Ectodermal cell (in vitro differentiated cells): ENCODE results near the gene CLGN.

ENCODE experiments used
- H3K27ac ChIP-seq: 2 replicates; pipeline ENCODE4 v1.7.0; 2013; ENCODE audit warnings: mild to moderate bottlenecking, low read depth, low read length; ENCODE audit not compliant: insufficient read depth, poor library complexity, severe bottlenecking
- H3K27me3 ChIP-seq: 2 replicates; pipeline ENCODE4 v1.7.0; 2013; ENCODE audit warnings: mild to moderate bottlenecking, low read length; ENCODE audit not compliant: insufficient read depth, control insufficient read depth, poor library complexity, severe bottlenecking
- H3K36me3 ChIP-seq: one replicate; pipeline ENCODE4 v1.7.0; 2013; ENCODE audit warnings: low read length; ENCODE audit not compliant: control insufficient read depth, insufficient read depth
- H3K4me1 ChIP-seq: one replicate; pipeline ENCODE4 v1.7.0; 2013; ENCODE audit warnings: low read length; ENCODE audit not compliant: control insufficient read depth, insufficient read depth
- H3K4me3 ChIP-seq: 2 replicates; pipeline ENCODE4 v1.7.0; 2013; ENCODE audit warnings: low read depth, low read length, control low read depth; ENCODE audit not compliant: insufficient read depth
- H3K9me3 ChIP-seq: 2 replicates; pipeline ENCODE4 v1.7.0; 2013; ENCODE audit warnings: mild to moderate bottlenecking, low read length, moderate library complexity; ENCODE audit not compliant: control insufficient read depth
- WGBS, 2 experiments: methylation state at CpG; one replicate each; pipeline ENCODE4 v1.1.7; 2013; ENCODE audit warnings: missing lambda C conversion rate in 2 of 2; 5-methylcytosine and 5-hydroxymethylcytosine counted together

CLGN gene

DNA sequence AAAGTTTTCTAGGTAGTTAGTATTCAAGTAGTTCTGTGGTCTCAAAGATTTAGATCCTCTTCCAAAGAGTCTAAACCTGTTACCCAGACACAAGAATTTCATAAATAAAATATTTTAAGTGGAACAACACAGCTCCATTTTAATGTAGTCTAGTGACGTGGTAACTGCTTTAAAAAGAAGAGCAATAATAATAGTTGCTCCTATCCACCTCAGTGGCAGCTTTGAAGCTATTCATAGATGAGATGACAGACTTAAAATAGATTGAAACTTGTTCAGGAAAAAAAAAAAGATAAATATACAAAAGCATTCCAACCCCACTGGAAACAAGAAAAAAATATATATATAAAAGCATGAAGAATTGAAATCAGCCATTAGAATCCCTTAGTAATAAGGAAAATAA lies 39.4 kb downstream of the CLGN start:
- Histone ChIP-seq H3K9me3 (no peaks in the 10 kb centered on the region), H3K27ac (no peak overlapping the region), H3K27me3 (no peaks in the 10 kb centered on the region), H3K36me3 (no peaks in the 10 kb centered on the region), H3K4me3 (no peak overlapping the region), H3K4me1 (no peaks in the 10 kb centered on the region)
- WGBS, 2 experiments, result 100% methylated on average over 1 of the region's 1 CpG; no CpG with 5 or more reads in 1 of the 2 experiments

DNA sequence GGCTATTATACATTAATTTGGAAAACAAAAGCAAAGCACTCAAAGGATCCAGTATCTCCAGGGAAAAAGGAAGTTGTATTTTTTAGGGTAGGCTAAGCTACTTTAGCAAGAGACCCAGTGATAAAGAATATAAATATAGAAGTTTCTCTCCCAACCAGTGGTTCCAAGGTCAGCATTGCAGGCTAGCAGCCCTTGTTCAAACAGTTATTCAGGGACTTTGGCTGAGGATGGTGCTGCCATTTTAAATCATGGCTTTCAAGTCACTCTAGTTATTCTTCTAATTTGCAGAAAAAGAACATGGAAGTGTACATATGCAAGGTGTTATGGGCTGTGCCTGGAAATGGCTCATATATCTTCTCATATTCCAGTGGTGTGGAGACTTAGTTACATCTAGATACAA lies 44.7 kb downstream of the CLGN start:
- H3K9me3 ChIP-seq, result no peaks in the 10 kb centered on the region
- no peaks in the 10 kb centered on the region for H3K4me1 ChIP-seq
- no peaks in the 10 kb centered on the region for H3K27me3 ChIP-seq
- H3K4me3 ChIP-seq, result no peak overlapping the region
- H3K27ac ChIP-seq, result no peak overlapping the region
- H3K36me3 ChIP-seq, result no peaks in the 10 kb centered on the region

DNA sequence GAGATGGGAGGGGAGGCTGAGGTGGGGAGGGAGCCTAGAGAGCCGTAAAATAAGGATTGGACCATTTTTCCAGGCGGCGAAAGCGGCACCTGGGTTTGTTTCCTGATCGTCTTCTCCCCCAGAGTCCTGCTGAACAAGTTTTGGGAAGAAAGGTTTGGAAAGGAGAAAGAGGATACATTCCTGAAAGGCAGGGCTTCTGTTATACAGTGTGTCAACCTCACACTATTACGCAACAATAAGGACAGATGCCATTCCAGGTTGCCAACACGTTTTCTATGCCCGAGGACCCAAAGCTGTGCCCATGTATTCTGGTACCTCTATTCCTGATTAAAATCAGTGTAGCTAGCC lies 53.3 kb downstream of the CLGN start:
- Histone ChIP-seq H3K27me3 (peaks cover 6% of the 10 kb centered on the region), H3K4me3 (peak overlapping the region; percentile 95), H3K36me3 (no peaks in the 10 kb centered on the region), H3K9me3 (no peaks in the 10 kb centered on the region), H3K4me1 (peaks cover 13% of the 10 kb centered on the region), H3K27ac (peak overlapping the region; percentile 93)
- 9% methylated on average over 8 of the region's 8 CpGs for WGBS, 2 experiments

DNA sequence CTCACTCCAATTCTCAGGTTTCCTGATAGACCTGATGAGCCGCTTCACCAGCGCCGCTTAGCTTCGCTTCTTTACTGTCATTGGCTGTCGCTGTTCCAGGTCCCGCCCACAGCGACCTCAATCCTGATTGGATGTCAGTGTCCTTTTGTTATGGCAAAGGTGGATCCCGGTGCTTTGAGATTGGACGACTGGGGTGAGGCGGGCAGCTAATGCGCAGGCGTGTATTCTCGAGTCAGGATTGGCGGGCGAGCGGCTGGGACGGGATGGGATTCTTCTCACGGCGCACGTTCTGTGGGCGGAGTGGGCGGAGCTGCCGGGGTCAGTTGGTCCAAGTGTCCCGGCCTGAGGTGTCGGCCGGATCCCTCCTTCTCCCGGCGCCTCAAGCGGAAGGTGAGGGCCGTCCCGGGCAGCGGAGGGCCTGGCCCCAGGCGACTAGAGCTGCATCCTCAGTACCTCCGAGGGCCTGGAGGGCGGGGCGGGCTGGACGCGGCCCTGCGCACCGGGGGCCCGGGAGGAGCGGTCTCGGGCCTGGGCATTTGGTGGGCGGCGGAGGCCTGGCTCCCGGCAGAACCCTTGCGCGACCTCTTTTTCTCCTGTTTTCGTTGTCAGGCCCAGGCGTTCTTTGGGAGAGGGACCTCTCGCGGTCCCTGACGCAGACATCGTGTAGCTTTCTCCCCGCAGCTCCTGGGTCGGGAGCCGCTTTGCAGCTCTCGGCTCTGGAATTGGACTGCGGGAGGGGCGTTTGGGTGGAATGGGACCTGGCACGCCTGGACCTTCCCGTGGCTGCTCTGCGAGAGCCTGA lies 53.9 kb downstream of the CLGN start, which contains the start of gene SCOC:
Gene SCOC, plus strand, starts transcription at position 319 of the 802 bp plus-strand sequence. CDS start 5,525 bp downstream, outside the sequence.
- Histone ChIP-seq H3K4me1 (peaks cover 13% of the 10 kb centered on the region), H3K9me3 (no peaks in the 10 kb centered on the region), H3K36me3 (no peaks in the 10 kb centered on the region), H3K27me3 (peaks cover 6% of the 10 kb centered on the region), H3K4me3 (peak within 1 kb of the TSS; percentile 95), H3K27ac (peak within 1 kb of the TSS; percentile 93)
- 0% methylated on average over 63 of the region's 63 CpGs for WGBS, 2 experiments

DNA sequence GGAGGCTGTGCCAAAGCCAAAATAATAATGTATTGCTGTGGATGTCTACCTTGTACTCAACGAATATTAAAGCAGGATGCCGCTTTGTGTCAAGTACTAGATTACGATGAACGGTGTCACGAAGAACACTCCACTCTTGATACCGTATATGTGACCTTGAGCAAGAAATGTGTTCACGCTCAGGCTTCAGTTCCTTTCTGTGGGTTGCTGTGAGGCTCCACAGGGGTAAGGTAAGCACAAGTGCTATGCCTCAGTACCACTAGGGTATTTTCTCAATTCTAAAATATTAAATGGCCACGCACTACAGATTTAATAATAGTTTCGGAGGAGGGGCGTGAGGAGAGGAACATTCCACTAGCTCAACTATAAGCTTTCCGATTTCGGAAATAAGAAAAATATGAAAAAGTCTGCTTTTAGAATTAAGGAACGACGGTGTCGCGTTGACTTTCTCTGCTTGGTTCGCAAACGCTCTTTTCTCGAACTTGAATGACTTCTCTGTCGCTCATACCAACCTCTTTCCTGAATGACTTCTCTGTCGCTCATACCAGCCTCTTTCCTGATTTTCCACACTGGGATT lies 54.6 kb downstream of the CLGN start:
- Histone ChIP-seq H3K4me1 (peaks cover 13% of the 10 kb centered on the region), H3K27me3 (peaks cover 6% of the 10 kb centered on the region), H3K9me3 (no peaks in the 10 kb centered on the region), H3K27ac (no peak overlapping the region), H3K36me3 (no peaks in the 10 kb centered on the region), H3K4me3 (peak overlapping the region; percentile 95)
- 6 to 8% methylated on average over 19 to 21 of the region's 21 CpGs for WGBS, 2 experiments

DNA sequence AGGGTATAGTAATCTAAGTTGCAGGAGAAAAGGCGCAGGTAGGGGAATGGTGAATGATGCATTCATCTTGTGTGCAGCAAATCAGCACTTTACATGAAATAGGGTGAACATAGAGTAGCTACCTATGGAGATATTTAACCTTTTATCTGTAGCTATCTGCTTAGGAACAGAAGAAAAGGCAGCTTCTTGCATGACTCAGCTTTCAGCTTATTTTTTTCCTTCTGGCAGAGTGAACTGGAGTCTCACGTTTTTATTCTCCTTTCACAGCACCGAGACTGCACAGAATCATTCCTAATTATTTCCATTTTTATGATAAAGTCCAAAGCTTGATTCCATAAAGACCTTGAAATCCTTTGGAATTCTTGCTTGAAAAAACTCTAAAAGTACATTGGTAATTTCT lies 58.8 kb downstream of the CLGN start:
- no peak overlapping the region for H3K4me3 ChIP-seq
- H3K27me3 ChIP-seq, result peaks cover 6% of the 10 kb centered on the region
- no peak overlapping the region for H3K27ac ChIP-seq
- no peaks in the 10 kb centered on the region for H3K9me3 ChIP-seq
- H3K4me1 ChIP-seq, result no peaks in the 10 kb centered on the region
- no peaks in the 10 kb centered on the region for H3K36me3 ChIP-seq
- WGBS, 2 experiments, result 78 to 79% methylated on average over 3 of the region's 3 CpGs

DNA sequence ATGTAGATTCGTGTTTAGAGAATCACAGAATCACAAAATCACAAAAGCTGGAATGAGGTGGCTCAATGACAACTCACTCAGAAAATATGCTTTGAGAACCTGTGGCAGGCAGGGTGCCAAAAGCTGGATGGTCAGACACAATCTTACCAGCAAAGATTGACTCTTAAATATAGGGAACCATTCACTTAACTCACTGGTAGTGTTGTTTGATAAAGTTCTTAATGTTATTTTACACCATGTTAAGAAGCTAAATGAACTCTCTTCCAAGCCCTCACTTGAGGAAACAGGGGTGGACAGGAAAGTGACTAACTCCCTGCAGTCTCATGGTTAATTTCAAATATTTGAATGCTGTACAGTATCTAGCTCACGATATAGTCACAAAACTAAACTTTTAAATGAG lies 59.7 kb downstream of the CLGN start:
- Histone ChIP-seq H3K9me3 (no peaks in the 10 kb centered on the region), H3K27ac (no peak overlapping the region), H3K36me3 (no peaks in the 10 kb centered on the region), H3K4me3 (no peak overlapping the region), H3K27me3 (peaks cover 6% of the 10 kb centered on the region), H3K4me1 (no peaks in the 10 kb centered on the region)
- WGBS, 2 experiments, result 89 to 90% methylated on average over 2 of the region's 2 CpGs

DNA sequence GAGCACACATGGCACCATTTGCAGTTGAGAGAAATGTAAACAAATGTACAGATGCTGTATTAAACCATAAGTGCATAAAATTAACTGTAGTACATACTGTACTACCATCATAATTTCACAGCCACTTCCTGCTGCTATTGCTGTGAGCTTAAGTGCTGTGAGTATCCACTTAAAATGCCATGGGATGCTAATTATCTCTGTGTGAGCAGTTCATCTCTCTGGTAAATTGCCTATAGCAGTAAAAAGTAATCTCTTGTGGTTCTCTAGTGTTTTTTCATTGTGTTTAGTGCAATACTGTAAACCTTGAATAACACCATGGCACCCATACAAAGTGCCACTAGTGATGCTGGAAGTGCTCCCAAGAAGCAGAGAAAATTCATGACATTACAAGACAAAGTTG lies 63.9 kb downstream of the CLGN start:
- H3K36me3 ChIP-seq, result no peaks in the 10 kb centered on the region
- H3K4me1 ChIP-seq, result peaks cover under 1% of the 10 kb centered on the region
- no peaks in the 10 kb centered on the region for H3K27me3 ChIP-seq
- no peaks in the 10 kb centered on the region for H3K9me3 ChIP-seq
- H3K4me3 ChIP-seq, result no peak overlapping the region
- no peak overlapping the region for H3K27ac ChIP-seq

DNA sequence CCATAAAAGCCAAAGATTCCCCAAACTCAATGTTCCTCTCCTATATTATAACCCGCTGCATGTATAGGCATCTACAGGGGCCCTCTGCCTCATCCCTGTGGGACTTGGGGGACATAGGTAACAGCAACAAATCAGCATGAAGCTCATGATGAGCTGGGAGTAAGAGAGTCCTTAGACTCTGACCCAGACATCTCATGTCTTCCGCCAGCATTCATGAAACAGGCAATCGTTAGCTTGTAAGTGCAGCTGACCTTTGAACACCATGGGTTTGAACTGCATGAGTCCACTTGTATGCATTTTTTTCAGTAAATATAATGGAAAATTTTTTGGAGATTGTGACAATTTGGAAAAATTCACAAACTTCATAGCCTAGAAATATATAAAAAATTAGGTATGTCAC lies 64.4 kb downstream of the CLGN start:
- Histone ChIP-seq H3K36me3 (no peaks in the 10 kb centered on the region), H3K4me1 (peaks cover 5% of the 10 kb centered on the region), H3K4me3 (no peak overlapping the region), H3K27ac (no peak overlapping the region), H3K27me3 (no peaks in the 10 kb centered on the region), H3K9me3 (no peaks in the 10 kb centered on the region)
- WGBS, 2 experiments, result 94 to 97% methylated on average over 3 of the region's 3 CpGs

DNA sequence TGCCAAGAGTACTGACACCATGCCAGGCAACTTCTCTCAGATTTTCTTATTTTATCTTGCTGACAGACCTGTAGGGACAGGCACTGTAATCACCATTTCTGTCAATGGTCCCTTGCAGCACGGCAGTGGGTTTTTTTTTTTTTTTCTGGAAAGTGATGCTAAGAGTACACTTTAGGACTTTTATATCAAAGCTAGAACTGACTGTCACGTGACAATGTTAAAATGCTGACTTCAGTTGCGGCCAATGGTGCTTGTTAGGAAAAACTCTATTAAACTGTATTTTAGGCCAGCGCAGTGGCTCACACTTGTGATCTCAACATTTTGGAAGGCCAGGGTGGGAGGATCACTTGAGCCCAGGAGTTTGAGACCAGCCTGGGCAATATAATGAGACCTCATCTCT lies 66.3 kb downstream of the CLGN start:
- H3K4me1 ChIP-seq, result peaks cover 6% of the 10 kb centered on the region

More for the DNA sequence above, 66.3 kb downstream of the CLGN start:
- 87 to 94% methylated on average over 4 of the region's 4 CpGs for WGBS, 2 experiments
- Histone ChIP-seq H3K9me3 (no peaks in the 10 kb centered on the region), H3K4me3 (no peak overlapping the region), H3K27me3 (no peaks in the 10 kb centered on the region), H3K36me3 (no peaks in the 10 kb centered on the region), H3K27ac (no peak overlapping the region)
